ENCODE measurements around the gene ZNF211. TPM values are rescaled to one million over a fixed set of nuclear protein-coding genes. Genes with fewer than 3 reads are reported as not detected.
A peak's percentile ranks its signal among the peaks of the same experiment; 100 is the strongest.

Gene ZNF211
- polyA plus RNA-seq, 1 donor = 16.3 TPM

- DNase-seq = no peak
These were observed 23.4 kb downstream of the ZNF211 start for GRCh38 chr19:57656346-57656745.

GRCh38 chr19:57664269-57665127 is 31.5 kb downstream of the ZNF211 start:
- peak; percentile 51 for DNase-seq

GRCh38 chr19:57665261-57665806 is 32.4 kb downstream of the ZNF211 start:
- DNase-seq = no peak

GRCh38 chr19:57667228-57667627 is 34.3 kb downstream of the ZNF211 start:
- DNase-seq = no peak

DNA sequence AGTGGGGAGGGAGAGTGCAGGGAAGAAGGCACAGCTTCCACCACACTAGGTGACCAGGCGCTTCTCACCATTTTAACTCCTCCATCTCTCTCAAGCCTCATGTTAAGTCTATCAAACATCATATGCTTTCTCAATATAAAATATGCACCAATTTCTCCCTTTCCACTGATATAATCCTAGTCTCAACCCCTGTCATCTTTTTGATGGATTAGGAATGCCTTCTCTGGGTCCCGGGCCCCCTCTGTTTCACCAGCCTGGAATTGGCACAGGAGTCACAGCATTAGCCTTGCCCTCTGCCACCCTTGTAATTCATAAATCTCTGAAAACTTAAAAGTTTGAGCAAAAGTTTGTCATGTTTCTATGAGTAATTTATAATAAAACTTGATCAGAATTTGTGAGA is 35.7 kb downstream of the ZNF211 start, which contains the start of gene ZSCAN4:
TSS of gene ZSCAN4 (plus strand) at position 301 of the 400 bp plus-strand sequence. CDS start 7,211 bp downstream, outside the sequence.
- DNase-seq = no peak

- no peak for DNase-seq
These were observed 38.3 kb downstream of the ZNF211 start for GRCh38 chr19:57671124-57671895.

DNA sequence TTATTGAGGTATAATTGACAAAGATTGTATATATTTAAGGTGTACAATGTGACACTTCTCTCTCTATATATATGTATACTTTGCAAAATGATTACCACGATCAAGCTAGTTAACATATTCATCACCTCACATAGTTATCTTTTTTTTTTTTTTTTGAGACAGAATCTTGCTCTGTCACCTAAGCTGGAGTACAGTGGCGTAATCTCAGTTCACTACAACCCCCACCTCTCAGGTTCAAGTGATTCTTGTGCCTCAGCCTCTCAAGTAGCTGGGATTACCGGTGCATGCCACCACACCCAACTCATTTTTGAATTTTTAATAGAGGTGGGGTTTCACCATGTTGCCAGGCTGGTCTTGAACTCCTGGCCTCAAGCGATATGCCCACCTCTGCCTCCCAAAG is 39.5 kb downstream of the ZNF211 start:
- DNase-seq = no peak

DNA sequence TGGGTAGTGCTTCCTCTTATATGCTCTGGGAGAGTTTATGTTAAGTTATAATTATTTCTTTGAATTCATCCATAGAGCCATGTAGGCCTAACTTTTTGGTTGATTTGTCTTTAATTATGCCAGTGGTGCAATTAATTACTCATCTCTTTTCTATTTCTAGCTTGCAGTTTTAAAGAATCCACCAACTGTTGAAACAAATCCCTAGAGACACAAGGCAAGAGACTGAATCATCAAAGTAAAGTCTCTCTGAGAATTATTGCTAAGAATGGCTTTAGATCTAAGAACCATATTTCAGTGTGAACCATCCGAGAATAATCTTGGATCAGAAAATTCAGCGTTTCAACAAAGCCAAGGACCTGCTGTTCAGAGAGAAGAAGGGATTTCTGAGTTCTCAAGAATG is 42.9 kb downstream of the ZNF211 start:
- no peak for DNase-seq

DNA sequence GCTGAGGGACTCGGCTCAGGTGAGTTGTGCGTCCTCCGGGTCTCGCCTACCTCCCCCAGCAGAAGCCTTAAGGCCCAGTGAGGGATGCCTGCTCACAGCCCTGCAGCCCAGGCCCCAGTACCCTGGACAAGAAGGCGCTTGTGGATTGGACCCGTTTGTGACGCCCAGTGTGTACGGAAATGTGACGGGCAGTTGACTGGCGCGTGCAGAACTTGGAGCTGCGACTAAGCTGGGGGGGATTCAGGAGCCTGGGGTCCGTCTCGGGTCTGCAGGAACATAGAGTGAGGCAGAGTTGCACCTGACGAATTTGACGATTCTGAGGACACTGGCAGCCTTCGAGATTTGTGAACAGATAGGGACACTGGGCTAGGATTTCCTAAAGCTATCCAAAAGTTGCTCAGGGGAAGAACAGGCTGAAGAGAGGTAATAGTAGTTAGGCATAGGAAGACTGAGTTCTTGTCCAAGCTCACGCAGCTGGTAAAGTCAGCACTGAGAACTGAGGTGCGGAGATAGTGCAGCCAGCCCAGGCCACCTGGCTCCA is 49.3 kb downstream of the ZNF211 start:
- DNase-seq = no peak

DNA sequence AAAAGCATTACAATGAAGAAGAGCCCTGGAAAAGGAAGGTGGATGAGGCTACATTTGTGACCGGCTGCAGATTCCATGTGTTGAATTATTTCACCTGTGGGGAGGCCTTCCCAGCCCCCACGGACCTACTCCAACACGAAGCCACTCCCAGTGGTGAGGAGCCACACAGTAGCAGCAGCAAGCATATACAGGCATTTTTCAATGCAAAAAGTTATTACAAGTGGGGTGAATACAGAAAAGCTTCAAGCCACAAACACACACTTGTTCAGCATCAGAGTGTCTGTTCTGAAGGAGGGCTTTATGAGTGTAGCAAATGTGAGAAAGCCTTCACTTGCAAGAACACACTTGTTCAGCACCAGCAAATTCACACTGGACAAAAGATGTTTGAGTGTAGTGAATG is 53.8 kb downstream of the ZNF211 start:
- no peak for DNase-seq

- no peak for DNase-seq
These were observed 54.5 kb downstream of the ZNF211 start for GRCh38 chr19:57687363-57688010.

- no peak for DNase-seq
These were observed 55.2 kb downstream of the ZNF211 start for GRCh38 chr19:57688011-57688763.

DNA sequence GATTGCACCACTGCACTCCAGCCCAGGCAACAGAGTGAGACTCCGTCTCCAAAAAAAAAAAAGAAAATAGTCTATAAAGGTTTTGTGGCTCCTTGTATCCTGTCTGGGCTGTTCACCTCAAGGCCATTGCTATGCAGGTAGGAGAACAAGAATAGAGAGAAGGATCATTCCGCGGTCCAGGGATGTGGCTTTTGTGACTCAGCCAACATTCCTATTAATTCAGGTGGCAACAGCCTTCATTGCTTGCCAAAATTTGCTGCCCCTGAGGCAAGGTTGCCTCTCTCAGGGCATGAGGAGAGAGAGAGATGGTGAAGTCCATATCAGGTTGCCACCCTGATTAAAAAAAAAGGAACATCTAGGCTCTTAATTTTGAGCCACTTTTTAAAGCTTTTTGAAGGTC is 56.8 kb downstream of the ZNF211 start:
- no peak for DNase-seq

Other genes starting within 250 kb of the ZNF211 start
- gene ZNF548, start 243.3 kb upstream of the ZNF211 start, polyA plus RNA-seq (ENCODE audit: insufficient read length) = 15.6 TPM
- 7.3 TPM for gene ZNF17, start 222.0 kb upstream of the ZNF211 start, polyA plus RNA-seq (ENCODE audit: insufficient read length)
- gene ZNF749, start 197.8 kb upstream of the ZNF211 start, polyA plus RNA-seq (ENCODE audit: insufficient read length) = 6.6 TPM
- gene VN1R1, start 176.0 kb upstream of the ZNF211 start, polyA plus RNA-seq (ENCODE audit: insufficient read length) = 2.2 TPM
- 9.9 TPM for gene ZNF772, start 155.6 kb upstream of the ZNF211 start, polyA plus RNA-seq (ENCODE audit: insufficient read length)
- gene ZNF419, start 145.4 kb upstream of the ZNF211 start, polyA plus RNA-seq (ENCODE audit: insufficient read length) = 8.2 TPM
- 6.8 TPM for gene ZNF773, start 133.2 kb upstream of the ZNF211 start, polyA plus RNA-seq (ENCODE audit: insufficient read length)
- 7.2 TPM for gene ZNF549, start 105.8 kb upstream of the ZNF211 start, polyA plus RNA-seq (ENCODE audit: insufficient read length)
- 12.8 TPM for gene ZNF550, start 73.3 kb upstream of the ZNF211 start, polyA plus RNA-seq (ENCODE audit: insufficient read length)
- gene ZNF416, start 54.3 kb upstream of the ZNF211 start, polyA plus RNA-seq (ENCODE audit: insufficient read length) = 5.2 TPM
- gene ZIK1, start 49.0 kb upstream of the ZNF211 start, polyA plus RNA-seq (ENCODE audit: insufficient read length) = 4.6 TPM
- 3.3 TPM for gene ZNF530, start 33.3 kb upstream of the ZNF211 start, polyA plus RNA-seq (ENCODE audit: insufficient read length)
- 11.5 TPM for gene ZNF134, start 18.9 kb upstream of the ZNF211 start, polyA plus RNA-seq (ENCODE audit: insufficient read length)
- not detected for gene ZSCAN4, start 35.8 kb downstream of the ZNF211 start, polyA plus RNA-seq (ENCODE audit: insufficient read length)
- gene ZNF551, start 48.8 kb downstream of the ZNF211 start, polyA plus RNA-seq (ENCODE audit: insufficient read length) = 5.5 TPM
- gene ZNF154, start 76.0 kb downstream of the ZNF211 start, polyA plus RNA-seq (ENCODE audit: insufficient read length) = 8.3 TPM
- 6.7 TPM for gene ZNF671, start 94.5 kb downstream of the ZNF211 start, polyA plus RNA-seq (ENCODE audit: insufficient read length)
- gene ZNF776, start 113.6 kb downstream of the ZNF211 start, polyA plus RNA-seq (ENCODE audit: insufficient read length) = 13.7 TPM
- gene ZNF586, start 136.5 kb downstream of the ZNF211 start, polyA plus RNA-seq (ENCODE audit: insufficient read length) = 13.6 TPM
- gene ZNF552, start 181.7 kb downstream of the ZNF211 start, polyA plus RNA-seq (ENCODE audit: insufficient read length) = 7.1 TPM
- 4.2 TPM for gene ZNF587B, start 197.1 kb downstream of the ZNF211 start, polyA plus RNA-seq (ENCODE audit: insufficient read length)
- gene ZNF587, start 216.7 kb downstream of the ZNF211 start, polyA plus RNA-seq (ENCODE audit: insufficient read length) = 16.1 TPM

Data from hindlimb muscle (tissue), 1 donor.